ENCODE results near the gene NEK8. TPM values are rescaled to one million over a fixed set of nuclear protein-coding genes. Genes with fewer than 3 reads are reported as not detected.

The NEK8 gene
- total and polyA plus RNA-seq, 2 experiments from 2014 or later, result 2.7 to 2.9 TPM

DNA sequence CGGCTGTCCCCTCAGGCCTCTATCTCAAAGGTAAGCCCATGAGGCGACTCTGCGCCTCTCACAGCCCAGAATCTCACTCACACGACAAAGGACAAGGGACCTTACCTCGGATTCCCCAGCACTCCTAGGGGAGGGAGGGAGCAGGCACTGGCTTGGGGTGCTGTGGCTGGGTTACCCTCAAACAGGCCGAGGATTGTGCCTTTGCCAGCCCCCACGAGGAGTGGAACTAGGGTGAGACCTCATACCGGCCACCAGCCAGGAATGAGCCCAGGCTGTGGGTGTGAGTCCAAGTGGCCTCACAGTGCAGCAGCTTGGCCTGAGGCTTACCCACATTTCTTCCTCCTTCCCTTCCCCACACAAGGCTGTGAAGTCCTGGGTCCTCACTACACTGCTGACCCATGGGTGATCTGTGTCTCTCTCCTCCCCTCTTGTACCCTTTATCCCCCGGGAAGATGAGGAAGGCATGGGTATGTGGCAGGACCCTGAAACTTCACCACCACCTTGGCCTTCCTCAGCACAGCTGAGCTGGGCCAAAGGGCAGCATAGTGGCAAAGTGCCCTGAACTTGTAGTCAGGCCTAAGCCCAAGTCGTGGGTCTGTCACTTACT, 22.8 kb upstream of the NEK8 start:
- Histone ChIP-seq H3F3A (ENCODE audit: insufficient read depth) (peaks cover 10% of the 10 kb centered on the region), H4K20me1 (ENCODE audit: insufficient read depth) (no peaks in the 10 kb centered on the region), H3K27ac (no peak overlapping the region), H3K4me2 (ENCODE audit: unreplicated experiment) (no peak overlapping the region), H3K27me3 (replicated peaks; ENCODE audit: insufficient read depth) (no peaks in the 10 kb centered on the region), H3K9ac (no peak overlapping the region), H3K9me2 (ENCODE audit: insufficient read depth) (no peaks in the 10 kb centered on the region), H2AFZ (no peak overlapping the region), H3K79me2 (ENCODE audit: insufficient read depth) (no peaks in the 10 kb centered on the region), H3K4me1 (ENCODE audit: insufficient read depth) (no peaks in the 10 kb centered on the region), H3K4me3 (no peak overlapping the region), H3K9me3 (ENCODE audit: low read depth) (no peaks in the 10 kb centered on the region), H3K36me3 (ENCODE audit: low read depth) (no peaks in the 10 kb centered on the region)
- 53 to 60% methylated on average over 10 of the region's 10 CpGs for WGBS, 2 experiments (ENCODE audit: low coverage in 1 of 2, low lambda C conversion rate in 2 of 2, missing lambda C conversion rate in 2 of 2)
- TF ChIP-seq EZH2phosphoT487 (IDR thresholded peaks at IDR 0.05; ENCODE audit: insufficient read depth, low read depth) (no peak), EZH2 (IDR thresholded peaks at IDR 0.05; ENCODE audit: insufficient read depth, poor library complexity, severe bottlenecking) (no peak)
- no peak for DNase-seq
- in situ Hi-C loops (cut with MboI), result no loop called here

DNA sequence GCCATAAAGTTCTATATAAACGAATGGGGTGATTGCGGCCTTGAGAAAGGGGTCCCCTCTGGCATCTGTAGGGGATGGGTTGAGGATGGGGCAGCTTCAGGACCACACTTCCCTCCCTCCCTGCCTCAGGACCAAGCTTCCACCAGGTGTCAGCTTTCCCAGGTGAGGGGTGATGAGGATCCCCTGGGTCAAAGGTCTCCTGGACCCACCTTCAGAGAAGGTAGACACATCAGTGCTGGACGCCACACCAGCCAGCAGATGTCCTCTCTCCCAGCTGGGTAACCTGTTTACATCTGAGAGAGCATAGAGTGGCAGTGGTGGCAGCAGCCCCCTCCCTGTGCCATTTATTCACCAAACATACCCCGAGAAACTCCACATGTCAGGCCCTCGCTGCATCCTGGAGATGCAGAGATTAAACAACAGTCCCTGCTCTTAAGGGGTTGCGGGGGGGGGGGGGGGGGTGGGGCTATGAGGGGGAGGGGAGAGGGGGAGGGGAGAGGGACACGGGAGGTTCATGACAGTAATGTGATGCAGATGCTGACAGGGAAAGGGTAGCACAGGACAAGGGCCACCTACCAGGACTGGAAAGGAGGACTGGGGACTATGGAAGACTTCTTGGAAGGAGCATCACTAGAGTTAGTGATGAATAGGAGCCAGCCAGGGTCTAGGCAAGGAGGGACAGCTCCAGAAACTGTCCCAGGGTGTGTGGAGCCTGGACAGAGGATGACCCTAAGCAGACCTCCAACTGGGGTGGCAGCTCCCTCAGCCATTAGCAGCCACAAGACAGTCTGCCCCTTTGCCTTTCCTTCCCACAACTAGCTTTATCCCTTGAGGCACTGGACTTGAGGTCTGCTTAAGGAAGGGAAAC, 21.9 kb upstream of the NEK8 start:
- Histone ChIP-seq H3K4me3 (no peak overlapping the region), H3K27me3 (replicated peaks; ENCODE audit: insufficient read depth) (no peaks in the 10 kb centered on the region), H3K4me2 (ENCODE audit: unreplicated experiment) (no peak overlapping the region), H3K9ac (no peak overlapping the region), H3K36me3 (ENCODE audit: low read depth) (no peaks in the 10 kb centered on the region), H3K9me3 (ENCODE audit: low read depth) (no peaks in the 10 kb centered on the region), H2AFZ (no peak overlapping the region), H3K4me1 (ENCODE audit: insufficient read depth) (0 out of 2 replicates have a peak, but pooled peaks cover 2% of the 10 kb centered on the region), H4K20me1 (ENCODE audit: insufficient read depth) (no peaks in the 10 kb centered on the region), H3K9me2 (ENCODE audit: insufficient read depth) (no peaks in the 10 kb centered on the region), H3K27ac (no peak overlapping the region), H3F3A (ENCODE audit: insufficient read depth) (peaks cover 10% of the 10 kb centered on the region), H3K79me2 (ENCODE audit: insufficient read depth) (no peaks in the 10 kb centered on the region)
- WGBS, 2 experiments (ENCODE audit: low coverage in 1 of 2, low lambda C conversion rate in 2 of 2, missing lambda C conversion rate in 2 of 2), result 69 to 76% methylated on average over 6 to 7 of the region's 7 CpGs
- DNase-seq, result no peak
- TF ChIP-seq EZH2 (IDR thresholded peaks at IDR 0.05; ENCODE audit: insufficient read depth, poor library complexity, severe bottlenecking) (no peak), EZH2phosphoT487 (IDR thresholded peaks at IDR 0.05; ENCODE audit: insufficient read depth, low read depth) (no peak)
- in situ Hi-C loops (cut with MboI), result no loop called here

DNA sequence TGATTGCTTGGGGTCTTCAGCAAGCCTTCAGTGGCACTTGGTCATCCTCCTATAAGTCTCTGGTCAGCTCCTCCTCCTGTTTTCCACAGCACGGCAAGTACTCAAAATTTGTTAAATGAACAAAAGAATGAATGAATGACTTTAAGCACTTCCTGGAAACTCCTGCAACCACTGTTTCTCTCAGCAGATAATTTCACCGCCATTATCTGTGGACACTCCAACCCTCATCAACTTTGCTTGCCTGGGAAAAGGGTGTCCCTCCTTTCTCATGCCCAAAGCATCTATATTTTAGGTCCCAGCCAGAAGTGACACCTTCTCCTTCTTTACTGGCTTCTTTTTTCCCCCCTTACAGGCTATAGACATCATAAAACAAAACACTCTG, 21.3 kb upstream of the NEK8 start:
- Histone ChIP-seq H3K27me3 (replicated peaks; ENCODE audit: insufficient read depth) (no peaks in the 10 kb centered on the region), H3K9me2 (ENCODE audit: insufficient read depth) (no peaks in the 10 kb centered on the region), H3K79me2 (ENCODE audit: insufficient read depth) (no peaks in the 10 kb centered on the region), H3K4me1 (ENCODE audit: insufficient read depth) (0 out of 2 replicates have a peak, but pooled peaks cover 7% of the 10 kb centered on the region), H3F3A (ENCODE audit: insufficient read depth) (peaks cover 12% of the 10 kb centered on the region), H3K4me3 (no peak overlapping the region), H2AFZ (no peak overlapping the region), H3K9ac (no peak overlapping the region), H4K20me1 (ENCODE audit: insufficient read depth) (no peaks in the 10 kb centered on the region), H3K27ac (no peak overlapping the region), H3K9me3 (ENCODE audit: low read depth) (no peaks in the 10 kb centered on the region), H3K4me2 (ENCODE audit: unreplicated experiment) (no peak overlapping the region), H3K36me3 (ENCODE audit: low read depth) (no peaks in the 10 kb centered on the region)
- in situ Hi-C loops (cut with MboI), result no loop called here
- DNase-seq, result no peak
- TF ChIP-seq EZH2 (IDR thresholded peaks at IDR 0.05; ENCODE audit: insufficient read depth, poor library complexity, severe bottlenecking) (no peak), EZH2phosphoT487 (IDR thresholded peaks at IDR 0.05; ENCODE audit: insufficient read depth, low read depth) (no peak)
- 82% methylated on average over 2 of the region's 2 CpGs for WGBS, 2 experiments (ENCODE audit: low coverage in 1 of 2, low lambda C conversion rate in 2 of 2, missing lambda C conversion rate in 2 of 2)

DNA sequence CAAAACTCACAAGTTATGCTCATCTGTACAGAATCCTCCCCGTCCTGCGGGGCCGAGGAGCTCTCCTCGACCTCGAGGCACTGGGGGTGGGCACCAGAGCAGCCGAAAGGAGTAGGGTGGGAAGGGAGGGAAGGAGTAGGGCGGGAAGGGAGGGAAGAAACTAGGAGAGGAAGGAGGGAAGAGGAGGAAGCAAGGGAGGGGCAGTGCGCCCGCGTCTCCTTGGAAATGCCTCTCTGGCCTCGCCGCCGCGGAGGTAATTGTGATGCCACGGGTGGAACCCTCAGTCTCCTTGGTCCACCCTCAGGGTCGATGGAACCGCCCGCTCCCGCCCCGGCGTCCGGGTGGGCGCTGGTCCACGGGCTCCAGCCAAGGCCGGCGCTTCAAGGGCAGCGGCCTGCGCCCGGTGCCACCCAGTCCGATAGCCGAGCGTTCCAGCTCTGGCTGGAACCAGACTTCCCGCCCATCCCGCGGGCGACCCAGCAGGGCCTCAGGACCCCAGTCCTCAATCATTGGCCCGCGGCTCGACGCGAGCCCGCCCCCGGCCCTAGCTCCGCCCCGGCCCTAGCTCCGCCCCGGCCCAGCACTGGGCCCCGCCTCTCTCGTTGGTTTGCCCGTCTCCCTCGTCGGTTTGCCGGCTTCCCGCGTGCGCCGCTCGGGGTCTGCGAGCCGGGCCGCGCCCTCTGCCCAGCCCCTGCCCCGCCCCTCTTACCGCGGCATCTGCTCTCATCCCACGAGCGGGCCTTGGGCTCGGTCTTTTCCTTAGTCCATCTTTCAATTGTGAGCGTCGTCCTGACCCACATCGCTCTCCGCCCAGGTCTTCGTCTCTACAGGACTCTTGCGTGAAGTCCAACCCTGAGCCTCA, 17.5 kb upstream of the NEK8 start:
- H3K27ac ChIP-seq, result peak overlapping the region; percentile 78
- no peaks in the 10 kb centered on the region for H3K9me3 ChIP-seq (ENCODE audit: low read depth)
- H3K36me3 ChIP-seq (ENCODE audit: low read depth), result 0 out of 2 replicates have a peak, but pooled peaks cover 12% of the 10 kb centered on the region
- H3F3A ChIP-seq (ENCODE audit: insufficient read depth), result peaks cover 21% of the 10 kb centered on the region
- no peaks in the 10 kb centered on the region for H4K20me1 ChIP-seq (ENCODE audit: insufficient read depth)
- DNase-seq, result peak; percentile 94
- H3K4me3 ChIP-seq, result peak overlapping the region; percentile 69
- H2AFZ ChIP-seq, result peak overlapping the region; percentile 74
- H3K4me2 ChIP-seq (ENCODE audit: unreplicated experiment), result peak overlapping the region; percentile 70
- peaks cover 7% of the 10 kb centered on the region; the same call in 1 of the 2 replicates for H3K4me1 ChIP-seq (ENCODE audit: insufficient read depth)
- 1% methylated on average over 32 to 72 of the region's 74 CpGs for WGBS, 2 experiments (ENCODE audit: low coverage in 1 of 2, low lambda C conversion rate in 2 of 2, missing lambda C conversion rate in 2 of 2)
- in situ Hi-C loops (cut with MboI), result no loop called here
- TF ChIP-seq EZH2 (IDR thresholded peaks at IDR 0.05; ENCODE audit: insufficient read depth, poor library complexity, severe bottlenecking) (no peak), EZH2phosphoT487 (IDR thresholded peaks at IDR 0.05; ENCODE audit: insufficient read depth, low read depth) (no peak)
- H3K9me2 ChIP-seq (ENCODE audit: insufficient read depth), result no peaks in the 10 kb centered on the region
- H3K79me2 ChIP-seq (ENCODE audit: insufficient read depth), result peaks cover 13% of the 10 kb centered on the region
- no peaks in the 10 kb centered on the region for H3K27me3 ChIP-seq (replicated peaks; ENCODE audit: insufficient read depth)
- peak overlapping the region; percentile 80 for H3K9ac ChIP-seq
